Testis (tissue), 3 donors: ENCODE data around the gene NPFF. TPM values are rescaled to one million over a fixed set of nuclear protein-coding genes. Genes with fewer than 3 reads are reported as not detected.

ENCODE experiments used
- DNase-seq: peaks from one replicate; pipeline ENCODE4 v3.0.0-alpha.2; 2019
- H3K27ac ChIP-seq, 2 donors: fragments of 200-600 bp; sonication (generic); one replicate each; pipeline ENCODE4 v1.5.1; 2019
- H3K27me3 ChIP-seq: fragments of 200-600 bp; sonication (generic); one replicate; pipeline ENCODE4 v1.5.1; 2019
- H3K36me3 ChIP-seq: fragments of 200-600 bp; sonication (generic); one replicate; pipeline ENCODE4 v1.5.1; 2017; ENCODE audit warnings: low read depth; ENCODE audit errors: missing control alignments
- H3K4me1 ChIP-seq: fragments of 200-600 bp; sonication (generic); one replicate; pipeline ENCODE4 v1.5.1; 2019
- H3K4me3 ChIP-seq, 2 donors: fragments of 200-600 bp; sonication (generic); one replicate each; pipeline ENCODE4 v1.5.1; 2017 to 2019
- H3K9me3 ChIP-seq: fragments of 200-600 bp; sonication (generic); one replicate; pipeline ENCODE4 v1.5.1; 2017
- CTCF ChIP-seq, 3 experiments: fragments of 450-650 bp in 2 of 3; fragments of 200-600 bp in 1 of 3; sonication (generic) in 1 of 3; IDR thresholded peaks; one replicate each; pipeline ENCODE4 v1.5.1; 2016 to 2019; ENCODE audit warnings: antibody characterized with exemption in 3 of 3, mild to moderate bottlenecking in 2 of 3, moderate library complexity in 1 of 3
- POLR2A ChIP-seq: fragments of 450-650 bp; IDR thresholded peaks from one replicate; pipeline ENCODE4 v1.6.1; 2017; ENCODE audit warnings: antibody characterized with exemption, mild to moderate bottlenecking, moderate library complexity
- WGBS, 2 donors: methylation state at CpG; one replicate each; pipeline ENCODE4 v1.1.5; 2018; 5-methylcytosine and 5-hydroxymethylcytosine counted together
- intact Hi-C: fragments of 100-400 bp; cut with DNase I; formaldehyde crosslinking; loops from one replicate; pipeline ENCODE4 v1.15.1; 2023; ENCODE audit warnings: low total_unique reads
- polyA plus RNA-seq: library from polyadenylated mRNA; stranded (reverse); fragments of 350-450 nt; fragmentation: Illumina TruSeq; extraction: RNeasy Lipid Tissue Mini Kit (QIAGEN cat#74804); gene quantifications from one replicate; pipeline ENCODE4 v1.2.3, GENCODE V29; 2014; ENCODE audit warnings: low read depth, low replicate concordance; ENCODE audit not compliant: insufficient read depth
- total RNA-seq, 2 donors: library from RNA; depleted of rRNA; stranded (reverse); fragments of >200 nt; gene quantifications; one replicate each; pipeline ENCODE4 v1.2.3, GENCODE V29; 2016

The NPFF gene
- total and polyA plus RNA-seq, 3 donors from 2014 or later = 1.2 TPM; not detected in 2

GRCh38 chr12:53507603-53507885 is 260 bp upstream of the NPFF start:
- DNase-seq = no peak
- Histone ChIP-seq H3K36me3 (no peaks in the 10 kb centered on the region), H3K27ac (no peak overlapping the region), H3K4me3 (no peak overlapping the region), H3K4me1 (peaks cover 36% of the 10 kb centered on the region), H3K9me3 (no peaks in the 10 kb centered on the region), H3K27me3 (no peaks in the 10 kb centered on the region)
- intact Hi-C loops = loop anchor here (10.0 kb wide), 2 partner anchors 53 to 183 kb away; partner anchors contain the start of genes AAAS and PCBP2
- WGBS, 2 donors = 92 to 93% methylated on average over 4 of the region's 4 CpGs
- TF ChIP-seq CTCF (IDR thresholded peaks at IDR 0.05) = no peak
- TF ChIP-seq POLR2A = no peak

GRCh38 chr12:53506450-53506785 is 866 bp downstream of the NPFF start:
- Histone ChIP-seq H3K4me3 (no peak overlapping the region), H3K4me1 (peaks cover 46% of the 10 kb centered on the region), H3K9me3 (no peaks in the 10 kb centered on the region), H3K27ac (peak overlapping the region in 1 of 2 donors; percentile 21), H3K27me3 (no peaks in the 10 kb centered on the region), H3K36me3 (no peaks in the 10 kb centered on the region)
- DNase-seq = no peak
- 36 to 37% methylated on average over 2 of the region's 2 CpGs for WGBS, 2 donors
- intact Hi-C loops = loop anchor here (10.0 kb wide), 2 partner anchors 52 to 182 kb away; partner anchors contain the start of genes AAAS and PCBP2
- TF ChIP-seq POLR2A = no peak

GRCh38 chr12:53505555-53506449 is 1.5 kb downstream of the NPFF start:
- Histone ChIP-seq H3K4me1 (peaks cover 46% of the 10 kb centered on the region), H3K4me3 (no peak overlapping the region), H3K27me3 (no peaks in the 10 kb centered on the region), H3K36me3 (no peaks in the 10 kb centered on the region), H3K27ac (peak overlapping the region; percentile 9 to 21), H3K9me3 (no peaks in the 10 kb centered on the region)
- WGBS, 2 donors = 60 to 71% methylated on average over 19 of the region's 19 CpGs
- intact Hi-C loops = loop anchor here (10.0 kb wide), 2 partner anchors 51 to 181 kb away; partner anchors contain the start of genes AAAS and PCBP2
- no peak for TF ChIP-seq POLR2A
- TF ChIP-seq CTCF (IDR thresholded peaks at IDR 0.05) = no peak
- DNase-seq = no peak

- no peak for DNase-seq
- H3K4me3 ChIP-seq = no peak overlapping the region
- TF ChIP-seq CTCF (IDR thresholded peaks at IDR 0.05) = no peak
- TF ChIP-seq POLR2A = no peak
- intact Hi-C loops = loop anchor here (10.0 kb wide), 2 partner anchors 50 to 180 kb away; partner anchors contain the start of genes AAAS and PCBP2
- peaks cover 46% of the 10 kb centered on the region for H3K4me1 ChIP-seq
- 66 to 79% methylated on average over 9 to 10 of the region's 10 CpGs for WGBS, 2 donors
- H3K27me3 ChIP-seq = no peaks in the 10 kb centered on the region
- H3K9me3 ChIP-seq = no peaks in the 10 kb centered on the region
- H3K27ac ChIP-seq = peak overlapping the region; percentile 2 to 9
- no peaks in the 10 kb centered on the region for H3K36me3 ChIP-seq
These were observed 2.2 kb downstream of the NPFF start for GRCh38 chr12:53505086-53505485.

- TF ChIP-seq POLR2A = no peak
- Histone ChIP-seq H3K27ac (peak overlapping the region in 1 of 2 donors; percentile 2), H3K36me3 (no peaks in the 10 kb centered on the region), H3K4me1 (peaks cover 49% of the 10 kb centered on the region), H3K27me3 (no peaks in the 10 kb centered on the region), H3K4me3 (no peak overlapping the region), H3K9me3 (no peaks in the 10 kb centered on the region)
- WGBS, 2 donors = 54 to 73% methylated on average over 14 of the region's 14 CpGs
- intact Hi-C loops = loop anchor here (10.0 kb wide), 2 partner anchors 49 to 179 kb away; partner anchors contain the start of genes AAAS and PCBP2
- DNase-seq = no peak
These were observed 3.0 kb downstream of the NPFF start for GRCh38 chr12:53504004-53504920.
